Measurements from ENCODE around the gene KLHL36.

The KLHL36 gene

GRCh38 chr16:84648595-84649510, 542 bp downstream of the KLHL36 start:
- no peak for DNase-seq (ENCODE audit: low read depth)

GRCh38 chr16:84649511-84649861, 1.2 kb downstream of the KLHL36 start:
- DNase-seq (ENCODE audit: low read depth) = no peak

- no peak for DNase-seq (ENCODE audit: low read depth)
Measured at GRCh38 chr16:84650062-84650991, 2.0 kb downstream of the KLHL36 start.

- DNase-seq (ENCODE audit: low read depth) = no peak
Measured at GRCh38 chr16:84652566-84652965, 4.3 kb downstream of the KLHL36 start.

GRCh38 chr16:84654238-84654637, 5.9 kb downstream of the KLHL36 start:
- DNase-seq (ENCODE audit: low read depth) = no peak

GRCh38 chr16:84654998-84655397, 6.7 kb downstream of the KLHL36 start:
- DNase-seq (ENCODE audit: low read depth) = no peak

GRCh38 chr16:84656649-84657048, 8.3 kb downstream of the KLHL36 start:
- no peak for DNase-seq (ENCODE audit: low read depth)

- DNase-seq (ENCODE audit: low read depth) = no peak
Measured at GRCh38 chr16:84657229-84657837, 9.0 kb downstream of the KLHL36 start.

GRCh38 chr16:84658690-84659089, 10.4 kb downstream of the KLHL36 start:
- no peak for DNase-seq (ENCODE audit: low read depth)

GRCh38 chr16:84659656-84660300, 11.5 kb downstream of the KLHL36 start:
- no peak for DNase-seq (ENCODE audit: low read depth)

GRCh38 chr16:84660973-84661372, 12.7 kb downstream of the KLHL36 start:
- DNase-seq (ENCODE audit: low read depth) = no peak

- DNase-seq (ENCODE audit: low read depth) = no peak
Measured at GRCh38 chr16:84661418-84662060, 13.2 kb downstream of the KLHL36 start.

GRCh38 chr16:84662471-84662870, 14.2 kb downstream of the KLHL36 start:
- DNase-seq (ENCODE audit: low read depth) = no peak

- DNase-seq (ENCODE audit: low read depth) = no peak
Measured at GRCh38 chr16:84663433-84664101, 15.3 kb downstream of the KLHL36 start.

GRCh38 chr16:84665359-84665758, 17.0 kb downstream of the KLHL36 start:
- DNase-seq (ENCODE audit: low read depth) = no peak

GRCh38 chr16:84665843-84666242, 17.5 kb downstream of the KLHL36 start:
- DNase-seq (ENCODE audit: low read depth) = no peak

GRCh38 chr16:84667600-84668309, 19.4 kb downstream of the KLHL36 start:
- no peak for DNase-seq (ENCODE audit: low read depth)

- no peak for DNase-seq (ENCODE audit: low read depth)
Measured at GRCh38 chr16:84670063-84670462, 21.8 kb downstream of the KLHL36 start.

GRCh38 chr16:84672276-84673202, 24.2 kb downstream of the KLHL36 start:
- peak; percentile 19 for DNase-seq (ENCODE audit: low read depth)

Measured in HS-27A (cell line).